AG04449 (cell line): ENCODE results near the gene CHMP2A.

Experiments
- CTCF ChIA-PET: fragments of 350-600 bp; formaldehyde crosslinking; extraction: SDS; loops from one replicate; lab custom pipeline; 2021; ENCODE audit warnings: antibody characterized with exemption; lab: Yijun Ruan, JAX
- POLR2A ChIA-PET: fragments of 400-600, 350-600 bp; formaldehyde crosslinking; extraction: SDS; loops from one replicate; lab custom pipeline; 2020; ENCODE audit warnings: antibody characterized with exemption, inconsistent platforms; lab: Yijun Ruan, JAX
- DNase-seq: peaks from one replicate; pipeline ENCODE4 v3.0.0-alpha.2; 2010; ENCODE audit warnings: low read depth, low spot score
- H3K4me3 ChIP-seq: 2 replicates; pipeline ENCODE4 v1.5.1; 2011; ENCODE audit warnings: low read depth, mild to moderate bottlenecking, control low read depth, low read length
- TF ChIP-seq, protein P1 (sequence below): IDR thresholded peaks from one replicate; pipeline ENCODE4 v1.5.1; 2011; ENCODE audit warnings: mild to moderate bottlenecking, moderate library complexity, low read length, control low read depth, inconsistent platforms; ENCODE audit not compliant: insufficient read depth; ENCODE audit errors: missing control alignments

Gene CHMP2A

DNA sequence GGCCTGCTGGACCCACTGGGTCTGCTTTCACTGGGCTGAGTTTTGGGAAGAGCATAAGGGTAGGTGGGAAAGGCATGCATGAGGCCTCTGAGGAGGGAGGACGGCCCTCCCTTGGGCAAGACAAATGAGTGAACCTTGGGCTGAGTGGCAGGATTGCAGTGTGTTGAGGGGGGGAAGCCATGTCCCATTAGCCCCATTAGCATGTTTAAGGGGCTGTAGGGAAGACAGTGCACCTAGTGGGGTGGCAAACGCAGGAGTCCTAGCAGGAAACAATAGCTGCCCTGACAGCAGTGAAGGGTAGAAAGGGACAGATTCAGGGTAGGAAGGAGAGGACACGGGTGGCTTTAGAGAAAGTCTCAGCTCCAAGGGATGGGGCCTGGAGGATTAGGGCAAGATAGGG is 32.2 kb downstream of the CHMP2A start:
- H3K4me3 ChIP-seq = no peak overlapping the region
- CTCF ChIA-PET = interaction anchor here (1.1 to 5.7 kb wide), 3 partner anchors 9 to 31 kb away, joined by 5 to 37 read pairs (median 35); partner anchors contain the start of genes CHMP2A and SLC27A5
- TF ChIP-seq, protein P1, sequence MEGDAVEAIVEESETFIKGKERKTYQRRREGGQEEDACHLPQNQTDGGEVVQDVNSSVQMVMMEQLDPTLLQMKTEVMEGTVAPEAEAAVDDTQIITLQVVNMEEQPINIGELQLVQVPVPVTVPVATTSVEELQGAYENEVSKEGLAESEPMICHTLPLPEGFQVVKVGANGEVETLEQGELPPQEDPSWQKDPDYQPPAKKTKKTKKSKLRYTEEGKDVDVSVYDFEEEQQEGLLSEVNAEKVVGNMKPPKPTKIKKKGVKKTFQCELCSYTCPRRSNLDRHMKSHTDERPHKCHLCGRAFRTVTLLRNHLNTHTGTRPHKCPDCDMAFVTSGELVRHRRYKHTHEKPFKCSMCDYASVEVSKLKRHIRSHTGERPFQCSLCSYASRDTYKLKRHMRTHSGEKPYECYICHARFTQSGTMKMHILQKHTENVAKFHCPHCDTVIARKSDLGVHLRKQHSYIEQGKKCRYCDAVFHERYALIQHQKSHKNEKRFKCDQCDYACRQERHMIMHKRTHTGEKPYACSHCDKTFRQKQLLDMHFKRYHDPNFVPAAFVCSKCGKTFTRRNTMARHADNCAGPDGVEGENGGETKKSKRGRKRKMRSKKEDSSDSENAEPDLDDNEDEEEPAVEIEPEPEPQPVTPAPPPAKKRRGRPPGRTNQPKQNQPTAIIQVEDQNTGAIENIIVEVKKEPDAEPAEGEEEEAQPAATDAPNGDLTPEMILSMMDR = no peak
- POLR2A ChIA-PET = interaction anchor here (1.4 kb wide), 1 partner anchor 10 kb away, joined by 7 read pairs; no protein-coding TSS in a partner anchor
- DNase-seq = no peak

DNA sequence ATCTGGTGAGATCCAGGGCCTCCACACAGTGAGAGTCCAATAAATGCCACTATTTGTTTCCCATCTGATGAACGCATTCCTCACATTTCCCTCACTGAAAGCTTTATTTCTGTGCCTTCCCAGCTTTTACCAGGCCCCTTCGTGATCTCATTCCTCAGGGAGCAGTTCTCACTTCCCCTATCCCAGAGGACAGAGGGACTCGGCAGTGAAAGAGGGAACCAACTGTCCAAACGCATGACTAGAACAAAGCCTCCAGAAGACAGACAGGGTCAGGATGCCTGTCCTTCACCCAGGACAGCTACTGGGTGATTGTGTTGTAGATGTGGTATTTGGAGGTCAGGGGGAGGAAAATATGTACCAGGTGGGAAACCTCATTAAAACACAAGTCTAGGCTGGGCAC is 33.3 kb downstream of the CHMP2A start:
- TF ChIP-seq, protein P1 = no peak
- ChIA-PET POLR2A (interaction anchor here (1.4 to 3.8 kb wide), 3 partner anchors 9 to 23 kb away, joined by 5 to 37 read pairs (median 7); partner anchors contain the start of gene TRIM28), CTCF (interaction anchor here (0.7 to 9.3 kb wide), 6 partner anchors 11 to 59 kb away, joined by 3 to 109 read pairs (median 36); partner anchors contain the start of genes CHMP2A and SLC27A5)
- DNase-seq = no peak
- no peak overlapping the region for H3K4me3 ChIP-seq

DNA sequence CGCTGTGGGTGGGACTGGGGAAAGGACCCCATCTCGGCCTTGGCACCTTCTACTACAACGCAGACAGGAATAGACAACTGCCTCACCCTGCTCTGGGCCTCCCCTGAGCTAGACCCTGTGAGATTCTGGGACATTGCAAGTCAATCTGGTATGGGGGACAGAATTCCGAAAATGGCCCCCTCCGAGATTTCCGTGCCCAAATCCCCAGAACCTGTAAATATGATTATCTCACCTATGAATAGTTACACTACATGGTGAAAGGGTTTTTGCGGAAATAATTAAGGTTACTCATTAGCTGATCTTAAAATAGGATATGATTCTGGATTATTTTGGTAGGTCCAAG is 34.7 kb downstream of the CHMP2A start:
- H3K4me3 ChIP-seq = peak overlapping the region; percentile 89
- no peak for DNase-seq
- POLR2A ChIA-PET = interaction anchor here (0.6 to 3.8 kb wide), 11 partner anchors 12 to 242 kb away, joined by 3 to 37 read pairs (median 5); partner anchors contain the start of genes CHMP2A, TRIM28, ZNF584 and ZNF8
- TF ChIP-seq, protein P1 = no peak
- CTCF ChIA-PET = interaction anchor here (0.6 to 9.3 kb wide), 17 partner anchors 8 to 89 kb away, joined by 3 to 109 read pairs (median 10); partner anchors contain the start of genes CHMP2A, SLC27A5, TRIM28 and UBE2M

GRCh38 chr19:58519355-58520256 is 35.3 kb downstream of the CHMP2A start, which contains the start of gene ZBTB45:
TSS of gene ZBTB45 (minus strand) at chr19:58519810. CDS start at chr19:58517673, 2,137 bp downstream.
- CTCF ChIA-PET = interaction anchor here (0.6 to 9.3 kb wide), 27 partner anchors 9 to 363 kb away, joined by 3 to 109 read pairs (median 7); partner anchors contain the start of genes CHMP2A, SLC27A5, TRIM28 and UBE2M
- peak within 1 kb of the TSS; percentile 89 for H3K4me3 ChIP-seq
- POLR2A ChIA-PET = interaction anchor here (0.6 to 3.8 kb wide), 15 partner anchors 9 to 241 kb away, joined by 3 to 37 read pairs (median 4); partner anchors contain the start of genes CHMP2A, TRIM28, ZNF132 and ZNF497
- TF ChIP-seq, protein P1 = peak; percentile 90
- DNase-seq = peak; percentile 83

- H3K4me3 ChIP-seq = peak overlapping the region; percentile 89
- TF ChIP-seq, protein P1 = peak; percentile 91
- DNase-seq = no peak
- POLR2A ChIA-PET = interaction anchor here (0.7 to 3.8 kb wide), 5 partner anchors 19 to 79 kb away, joined by 3 to 37 read pairs (median 7); partner anchors contain the start of genes CHMP2A, TRIM28 and ZNF132
- CTCF ChIA-PET = interaction anchor here (0.6 to 9.3 kb wide), 24 partner anchors 8 to 362 kb away, joined by 3 to 109 read pairs (median 7); partner anchors contain the start of genes CHMP2A, SLC27A5, TRIM28 and UBE2M
These were observed 35.9 kb downstream of the CHMP2A start for GRCh38 chr19:58519087-58519354.
